ENCODE measurements around the gene SLC25A51.

Gene SLC25A51

DNA sequence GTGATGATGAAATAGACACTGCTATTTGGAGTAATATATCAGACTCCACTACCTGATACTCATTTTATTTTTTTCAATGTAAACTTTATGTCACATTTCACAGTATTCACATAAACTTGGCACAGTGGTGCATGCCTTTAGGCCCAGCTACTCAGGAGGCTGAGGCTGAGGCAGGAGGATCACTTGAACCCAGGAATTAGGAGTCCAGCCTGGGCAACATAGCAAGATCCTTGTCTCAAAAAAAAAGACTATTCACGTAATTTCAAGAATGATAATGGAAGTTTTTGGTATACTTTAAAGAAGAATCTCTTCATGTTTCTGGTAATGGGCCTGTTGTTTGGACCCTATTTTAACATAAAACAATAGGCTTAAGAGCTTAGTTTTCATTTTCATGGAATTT is 47.4 kb downstream of the SLC25A51 start:
- no peaks in the 10 kb centered on the region for H3K9me3 Mint-ChIP-seq
- no peak overlapping the region for H3K4me3 Mint-ChIP-seq
- peaks cover 23% of the 10 kb centered on the region for H3K36me3 Mint-ChIP-seq (ENCODE audit: insufficient read depth)
- H3K4me1 Mint-ChIP-seq (ENCODE audit: low read depth in 2 of 2) = no peaks in the 10 kb centered on the region
- no peak overlapping the region for H3K27ac Mint-ChIP-seq
- no peak for ATAC-seq (replicated peaks)
- DNase-seq = no peak
- no peaks in the 10 kb centered on the region for H3K27me3 Mint-ChIP-seq

GRCh38 chr9:37852222-37852621 is 51.7 kb downstream of the SLC25A51 start:
- Mint-ChIP-seq H3K9me3 (no peaks in the 10 kb centered on the region), H3K27me3 (no peaks in the 10 kb centered on the region), H3K27ac (no peak overlapping the region), H3K4me3 (no peak overlapping the region), H3K36me3 (ENCODE audit: insufficient read depth) (peaks cover 24% of the 10 kb centered on the region), H3K4me1 (ENCODE audit: low read depth in 2 of 2) (no peaks in the 10 kb centered on the region)
- no peak for DNase-seq
- no peak for ATAC-seq (replicated peaks)

GRCh38 chr9:37840560-37841194 is 63.2 kb downstream of the SLC25A51 start:
- Mint-ChIP-seq H3K27ac (peak overlapping the region in 1 of 2 donors; percentile 71), H3K27me3 (no peaks in the 10 kb centered on the region), H3K4me3 (no peak overlapping the region), H3K9me3 (no peaks in the 10 kb centered on the region), H3K36me3 (ENCODE audit: insufficient read depth) (peaks cover 34% of the 10 kb centered on the region), H3K4me1 (ENCODE audit: low read depth in 2 of 2) (peaks cover 6 to 14% of the 10 kb centered on the region in 2 donors)
- no peak for DNase-seq
- ATAC-seq (replicated peaks) = no peak

DNA sequence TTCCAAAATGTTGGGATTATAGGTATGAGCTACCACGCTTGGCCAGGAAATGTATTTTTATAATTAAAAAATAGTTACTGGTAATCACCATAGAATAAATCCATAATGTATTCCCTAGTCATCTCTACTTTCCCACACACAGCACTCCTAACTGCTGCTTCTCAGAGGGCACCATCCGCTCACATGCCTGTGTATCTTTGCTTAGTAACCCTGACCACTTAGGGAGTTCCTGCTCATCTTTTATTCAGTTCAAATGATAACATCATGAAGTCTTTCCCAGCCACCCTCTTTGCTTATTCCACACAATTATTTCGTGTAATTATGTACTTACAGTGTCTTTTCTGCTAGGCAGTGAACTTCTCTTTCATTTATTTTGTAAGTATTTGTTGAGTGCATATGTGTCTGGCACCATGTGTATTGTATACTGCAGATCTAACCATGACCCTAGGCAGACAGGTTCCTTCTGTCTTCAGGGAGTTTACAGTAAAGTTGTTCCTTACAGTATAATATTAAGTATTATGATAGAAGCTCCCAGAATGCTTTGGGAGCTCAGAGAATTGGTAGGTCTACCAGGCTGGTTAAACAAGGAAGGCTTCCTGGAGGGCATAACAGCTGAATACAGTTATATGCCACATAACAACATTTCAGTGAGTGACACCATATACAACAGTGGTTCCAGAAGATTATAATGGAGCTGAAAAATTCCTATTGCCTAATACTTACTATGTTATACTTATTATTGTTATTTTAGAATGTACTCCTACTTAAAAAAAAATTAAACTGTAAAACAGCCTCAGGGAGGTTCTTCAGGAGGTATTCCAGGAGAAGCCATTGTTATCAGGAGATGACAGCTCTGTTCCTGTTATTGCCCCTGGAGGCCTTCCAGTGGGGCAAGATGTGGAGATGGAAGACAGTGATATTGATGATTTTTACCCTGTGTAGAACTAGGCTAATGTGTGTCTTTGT is 64.1 kb downstream of the SLC25A51 start:
- Mint-ChIP-seq H3K27me3 (no peaks in the 10 kb centered on the region), H3K9me3 (no peaks in the 10 kb centered on the region), H3K27ac (peak overlapping the region in 1 of 2 donors; percentile 71), H3K4me3 (no peak overlapping the region), H3K36me3 (ENCODE audit: insufficient read depth) (peaks cover 31% of the 10 kb centered on the region), H3K4me1 (ENCODE audit: low read depth in 2 of 2) (peaks cover 6 to 14% of the 10 kb centered on the region in 2 donors)
- ATAC-seq (replicated peaks) (no peak), DNase-seq (no peak)

Data from effector memory CD8-positive, alpha-beta T cell (primary cell).